Muscle of leg (tissue), 11 donors: Measurements from ENCODE around the gene OSCAR. TPM values are rescaled to one million over a fixed set of nuclear protein-coding genes. Genes with fewer than 3 reads are reported as not detected.

Source experiments
- DNase-seq: peaks from one replicate; pipeline ENCODE4 v3.0.0; 2013
- H3K27ac ChIP-seq: one replicate; pipeline ENCODE4 v1.5.1; 2013; ENCODE audit warnings: mild to moderate bottlenecking, low read length, control low read depth
- H3K27me3 ChIP-seq: one replicate; pipeline ENCODE4 v1.6.1; 2013; ENCODE audit warnings: low read length; ENCODE audit not compliant: control insufficient read depth, insufficient read depth
- H3K36me3 ChIP-seq: one replicate; pipeline ENCODE4 v1.6.1; 2013; ENCODE audit warnings: low read length; ENCODE audit not compliant: control insufficient read depth, insufficient read depth
- H3K4me1 ChIP-seq: one replicate; pipeline ENCODE4 v1.6.1; 2013; ENCODE audit warnings: low read length; ENCODE audit not compliant: control insufficient read depth, insufficient read depth
- H3K4me3 ChIP-seq: one replicate; pipeline ENCODE4 v1.5.1; 2013; ENCODE audit warnings: low read length, control low read depth
- H3K9me3 ChIP-seq: replicated peaks from 2 replicates; pipeline ENCODE4 v1.6.1; 2013; ENCODE audit warnings: low read depth, low read length; ENCODE audit not compliant: control insufficient read depth
- WGBS: methylation state at CpG from one replicate; pipeline ENCODE4 v1.1.5; 2013; ENCODE audit warnings: missing lambda C conversion rate; ENCODE audit not compliant: insufficient coverage; 5-methylcytosine and 5-hydroxymethylcytosine counted together
- polyA plus RNA-seq, 8 donors: library from polyadenylated mRNA; unstranded; fragments of 120-200 nt; gene quantifications; one replicate each; pipeline versions ENCODE4 v1.2.1 to v1.2.3, GENCODE V29; 2013; ENCODE audit warnings: inconsistent platforms in 1 of 8, low replicate concordance in 1 of 8; ENCODE audit not compliant: insufficient read length in 8 of 8, insufficient read depth in 1 of 8
- total RNA-seq: library from RNA; stranded (reverse); fragments of 120-200 nt; gene quantifications from one replicate; pipeline ENCODE4 v1.2.4, GENCODE V29; 2013

Gene OSCAR
- total and polyA plus RNA-seq, 9 donors: 0.09 to 0.74 (median 0.47) TPM

DNA sequence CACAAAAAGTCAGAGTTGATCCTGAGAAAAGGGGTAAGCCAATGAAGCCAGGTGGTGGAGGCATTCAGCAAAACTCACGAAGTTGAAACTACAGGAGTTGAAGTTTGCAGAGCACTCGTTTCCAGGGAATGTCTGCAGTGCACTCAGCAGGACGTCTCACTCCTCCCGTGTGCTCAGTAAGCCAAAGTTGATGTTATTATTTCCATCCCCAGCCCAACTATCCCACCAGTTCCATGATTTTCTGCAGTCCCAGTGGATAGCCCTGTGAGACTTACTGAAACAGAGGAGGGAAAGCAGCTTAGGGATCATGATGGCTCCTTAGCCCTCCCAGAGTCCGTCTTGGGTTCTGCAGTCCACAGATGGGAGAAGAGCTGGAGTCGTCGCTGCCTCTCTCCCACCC lies 19.6 kb downstream of the OSCAR start, which contains the start of gene TARM1:
Gene TARM1 (minus strand): TSS at position 334 of the 400 bp plus-strand sequence. CDS start 25 bp downstream, at position 309.
- Histone ChIP-seq H3K4me3 (no peak within 1 kb of the TSS), H3K27ac (no peak within 1 kb of the TSS), H3K36me3 (no peaks in the 10 kb centered on the region), H3K9me3 (peaks cover 8% of the 10 kb centered on the region), H3K27me3 (no peaks in the 10 kb centered on the region), H3K4me1 (no peaks in the 10 kb centered on the region)
- no peak for DNase-seq
- 57% methylated on average over 1 of the region's 7 CpGs for WGBS

DNA sequence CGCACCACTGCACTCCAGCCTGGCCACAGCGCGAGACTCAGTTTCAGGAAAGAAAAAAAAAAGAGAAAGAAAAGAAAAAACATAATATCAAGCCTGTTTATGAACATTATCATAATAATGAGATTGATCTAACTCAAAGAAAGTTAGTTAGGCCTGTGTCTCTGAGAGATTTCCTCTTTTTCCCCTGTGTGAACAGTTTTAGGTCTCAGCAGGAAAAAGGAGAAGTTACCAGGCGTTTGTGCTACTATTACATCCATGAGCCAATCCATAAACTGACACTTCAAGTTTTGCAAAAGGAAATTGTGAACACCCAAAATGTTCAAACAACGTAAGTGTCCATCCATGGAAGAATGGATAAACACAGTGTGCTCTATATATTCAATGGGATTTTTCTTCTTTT lies 23.3 kb downstream of the OSCAR start:
- peaks cover 8% of the 10 kb centered on the region for H3K9me3 ChIP-seq
- no peaks in the 10 kb centered on the region for H3K36me3 ChIP-seq
- no peaks in the 10 kb centered on the region for H3K4me1 ChIP-seq
- peak; percentile 25 for DNase-seq
- no peaks in the 10 kb centered on the region for H3K27me3 ChIP-seq
- no peak overlapping the region for H3K27ac ChIP-seq
- no CpG with 5 or more reads among the region's 5 CpGs for WGBS
- H3K4me3 ChIP-seq: no peak overlapping the region

GRCh38 chr19:54074851-54075250 lies 25.8 kb downstream of the OSCAR start:
- Histone ChIP-seq H3K4me3 (no peak overlapping the region), H3K27ac (no peak overlapping the region), H3K4me1 (no peaks in the 10 kb centered on the region), H3K27me3 (no peaks in the 10 kb centered on the region), H3K36me3 (no peaks in the 10 kb centered on the region), H3K9me3 (peaks cover under 1% of the 10 kb centered on the region)
- 73% methylated on average over 7 of the region's 9 CpGs for WGBS
- no peak for DNase-seq

- 86% methylated on average over 7 of the region's 10 CpGs for WGBS
- no peak overlapping the region for H3K27ac ChIP-seq
Observed at GRCh38 chr19:54073829-54074228, 26.8 kb downstream of the OSCAR start.

GRCh38 chr19:54069470-54069869 lies 31.1 kb downstream of the OSCAR start:
- no peak for DNase-seq
- H3K36me3 ChIP-seq: no peaks in the 10 kb centered on the region
- no peaks in the 10 kb centered on the region for H3K4me1 ChIP-seq
- H3K27ac ChIP-seq: no peak overlapping the region
- WGBS: 61% methylated on average over 5 of the region's 5 CpGs
- no peaks in the 10 kb centered on the region for H3K27me3 ChIP-seq
- peaks cover 2% of the 10 kb centered on the region for H3K9me3 ChIP-seq
- H3K4me3 ChIP-seq: no peak overlapping the region

More at GRCh38 chr19:54073829-54074228, 26.8 kb downstream of the OSCAR start:
- Histone ChIP-seq H3K9me3 (peaks cover 2% of the 10 kb centered on the region), H3K4me1 (no peaks in the 10 kb centered on the region), H3K36me3 (no peaks in the 10 kb centered on the region), H3K4me3 (no peak overlapping the region), H3K27me3 (no peaks in the 10 kb centered on the region)
- no peak for DNase-seq

DNA sequence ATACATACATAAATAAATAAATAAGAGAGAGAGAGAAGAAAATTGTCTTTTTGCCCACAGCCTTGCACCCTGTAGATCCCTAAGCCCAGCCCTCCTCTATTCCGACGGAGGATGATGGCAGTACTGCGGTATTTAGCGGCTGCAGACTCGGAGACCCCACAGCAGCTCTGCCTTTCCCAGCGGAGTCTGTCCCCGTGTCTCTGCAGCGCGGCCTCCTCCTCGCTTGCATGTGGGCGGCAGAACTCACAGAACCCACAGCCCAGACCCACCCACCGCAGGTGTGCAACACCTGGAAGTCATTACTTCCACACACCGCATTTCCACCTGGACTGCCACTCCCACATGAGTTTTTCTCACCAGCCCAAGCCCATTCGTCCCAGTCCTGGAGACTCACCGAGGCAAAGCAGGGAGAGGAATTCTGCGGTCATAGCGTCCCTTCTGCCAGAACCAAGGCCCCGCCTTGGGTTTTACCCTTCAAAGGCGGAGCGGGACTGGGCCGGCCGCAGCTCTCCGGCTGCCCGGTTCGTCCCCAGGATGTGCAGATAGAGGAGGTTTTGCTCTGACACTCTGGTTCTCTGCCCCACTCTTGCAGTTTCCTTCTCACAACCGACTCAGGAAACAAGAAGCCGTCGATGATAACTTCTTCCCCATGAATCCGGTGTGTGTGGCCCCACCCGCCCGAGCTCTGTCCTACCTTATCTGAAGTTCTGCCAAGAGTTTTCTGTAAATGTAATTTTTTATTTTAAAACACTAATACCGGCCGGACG lies 37.1 kb downstream of the OSCAR start, which contains the start of gene VSTM1:
Gene VSTM1 (minus strand): TSS at position 548 of the 767 bp plus-strand sequence. CDS start 120 bp downstream, at position 428.
- H3K4me1 ChIP-seq: no peaks in the 10 kb centered on the region
- DNase-seq: no peak
- no peaks in the 10 kb centered on the region for H3K9me3 ChIP-seq
- no peak within 1 kb of the TSS for H3K4me3 ChIP-seq
- H3K27ac ChIP-seq: no peak within 1 kb of the TSS
- no peaks in the 10 kb centered on the region for H3K27me3 ChIP-seq
- no peaks in the 10 kb centered on the region for H3K36me3 ChIP-seq
- 62% methylated on average over 23 of the region's 34 CpGs for WGBS

DNA sequence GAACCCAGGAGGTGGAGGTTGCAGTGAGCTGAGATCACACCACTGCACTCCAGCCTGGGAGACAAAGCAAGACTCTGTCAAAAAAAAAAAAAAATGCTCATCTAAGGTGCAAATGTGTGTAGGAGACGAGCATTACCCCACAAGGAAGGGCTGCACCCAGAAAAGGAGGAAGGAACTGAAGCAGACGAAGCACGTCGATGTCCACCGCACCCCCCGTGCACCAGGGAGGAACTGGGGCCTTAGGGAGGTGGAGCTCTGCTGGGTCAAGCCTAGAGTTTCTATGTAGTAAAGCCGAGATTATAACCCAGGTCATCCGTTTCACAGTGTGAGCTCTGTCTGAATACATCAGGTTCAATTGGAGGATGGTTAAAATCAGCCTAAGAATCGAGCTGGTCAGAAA lies 38.0 kb downstream of the OSCAR start:
- Histone ChIP-seq H3K4me3 (no peak overlapping the region), H3K9me3 (no peaks in the 10 kb centered on the region), H3K4me1 (no peaks in the 10 kb centered on the region), H3K27me3 (no peaks in the 10 kb centered on the region), H3K36me3 (no peaks in the 10 kb centered on the region), H3K27ac (no peak overlapping the region)
- WGBS: 67% methylated on average over 9 of the region's 9 CpGs
- DNase-seq: peak; percentile 1

DNA sequence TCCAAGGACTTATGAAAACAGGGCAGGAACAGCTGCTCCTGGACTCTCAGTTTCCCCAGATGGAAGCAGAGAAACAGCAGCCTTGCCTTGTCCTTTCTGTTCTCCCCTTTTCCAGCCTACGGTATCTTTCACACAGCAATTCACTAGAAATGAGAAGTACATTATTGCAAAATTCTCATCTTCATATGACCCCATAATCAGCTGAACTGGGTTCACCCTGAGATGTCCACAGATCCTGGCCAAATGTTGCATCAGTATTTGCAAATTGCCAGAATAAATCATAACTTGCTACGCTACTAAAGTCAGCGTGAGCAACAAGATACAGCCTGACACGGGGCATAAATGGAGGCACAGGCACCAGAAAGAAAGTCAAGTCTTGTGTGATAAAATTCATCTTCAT lies 53.0 kb downstream of the OSCAR start:
- Histone ChIP-seq H3K27ac (no peak overlapping the region), H3K27me3 (peaks cover 6% of the 10 kb centered on the region), H3K4me3 (no peak overlapping the region), H3K4me1 (no peaks in the 10 kb centered on the region), H3K9me3 (no peaks in the 10 kb centered on the region), H3K36me3 (no peaks in the 10 kb centered on the region)
- DNase-seq: no peak
- 83% methylated on average over 1 of the region's 4 CpGs for WGBS

DNA sequence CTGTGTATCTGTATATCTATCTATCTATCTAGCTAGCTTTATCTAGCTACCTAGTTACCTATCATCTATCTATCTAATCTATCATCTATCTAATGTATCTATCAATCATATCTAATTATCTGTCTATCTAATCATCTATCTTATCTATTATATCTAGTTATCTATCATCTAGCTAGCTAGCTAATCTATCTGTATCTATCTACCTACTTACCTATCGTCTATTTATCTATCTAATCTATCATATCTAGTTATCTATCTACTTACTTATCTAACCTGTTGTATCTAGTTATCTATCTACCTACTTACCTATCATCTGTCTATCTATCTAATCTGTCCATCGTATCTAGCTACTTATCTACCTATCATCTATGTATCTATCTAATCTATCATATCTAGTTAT lies 54.8 kb downstream of the OSCAR start:
- Histone ChIP-seq H3K27me3 (peaks cover 6% of the 10 kb centered on the region), H3K9me3 (no peaks in the 10 kb centered on the region), H3K4me3 (no peak overlapping the region), H3K27ac (no peak overlapping the region), H3K36me3 (no peaks in the 10 kb centered on the region), H3K4me1 (no peaks in the 10 kb centered on the region)
- no CpG with 5 or more reads among the region's 2 CpGs for WGBS
- no peak for DNase-seq
